ENCODE measurements around the gene SGO2. TPM values are rescaled to one million over a fixed set of nuclear protein-coding genes. Genes with fewer than 3 reads are reported as not detected.

SGO2 gene
- total RNA-seq, 1 experiment from 2014 or later = 20.1 TPM

GRCh38 chr2:200567932-200568331 lies 41.9 kb downstream of the SGO2 start:
- ChIA-PET CTCF (no interaction called here), POLR2A (no interaction called here)
- no peaks in the 10 kb centered on the region for H3K36me3 ChIP-seq (ENCODE audit: control insufficient read depth, insufficient read depth, low read length)
- TF ChIP-seq, protein P1, sequence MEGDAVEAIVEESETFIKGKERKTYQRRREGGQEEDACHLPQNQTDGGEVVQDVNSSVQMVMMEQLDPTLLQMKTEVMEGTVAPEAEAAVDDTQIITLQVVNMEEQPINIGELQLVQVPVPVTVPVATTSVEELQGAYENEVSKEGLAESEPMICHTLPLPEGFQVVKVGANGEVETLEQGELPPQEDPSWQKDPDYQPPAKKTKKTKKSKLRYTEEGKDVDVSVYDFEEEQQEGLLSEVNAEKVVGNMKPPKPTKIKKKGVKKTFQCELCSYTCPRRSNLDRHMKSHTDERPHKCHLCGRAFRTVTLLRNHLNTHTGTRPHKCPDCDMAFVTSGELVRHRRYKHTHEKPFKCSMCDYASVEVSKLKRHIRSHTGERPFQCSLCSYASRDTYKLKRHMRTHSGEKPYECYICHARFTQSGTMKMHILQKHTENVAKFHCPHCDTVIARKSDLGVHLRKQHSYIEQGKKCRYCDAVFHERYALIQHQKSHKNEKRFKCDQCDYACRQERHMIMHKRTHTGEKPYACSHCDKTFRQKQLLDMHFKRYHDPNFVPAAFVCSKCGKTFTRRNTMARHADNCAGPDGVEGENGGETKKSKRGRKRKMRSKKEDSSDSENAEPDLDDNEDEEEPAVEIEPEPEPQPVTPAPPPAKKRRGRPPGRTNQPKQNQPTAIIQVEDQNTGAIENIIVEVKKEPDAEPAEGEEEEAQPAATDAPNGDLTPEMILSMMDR (IDR thresholded peaks at IDR 0.05; ENCODE audit: insufficient read depth in 1 of 2, low read depth in 1 of 2, low read length in 1 of 2, severe bottlenecking in 1 of 2, unreplicated experiment in 1 of 2) = no peak
- no peaks in the 10 kb centered on the region for H3K27me3 Mint-ChIP-seq (ENCODE audit: insufficient read depth, unreplicated experiment)
- no peak overlapping the region for H3K4me3 ChIP-seq (ENCODE audit: low read depth, low read length)
- intact Hi-C loops (cut with micrococcal nuclease; ENCODE audit: unreplicated experiment) = no loop called here
- no peaks in the 10 kb centered on the region for H3K9me3 Mint-ChIP-seq (ENCODE audit: unreplicated experiment)
- BruUV-seq (replicated peaks) = no TSS peak
- no peaks in the 10 kb centered on the region for H3K9me3 ChIP-seq
- H3K27me3 ChIP-seq (replicated peaks; ENCODE audit: control insufficient read depth, insufficient read depth, low read length) = no peaks in the 10 kb centered on the region
- H3K36me3 Mint-ChIP-seq (ENCODE audit: insufficient read depth, unreplicated experiment) = peaks cover 7% of the 10 kb centered on the region
- no peak overlapping the region for H3K4me3 Mint-ChIP-seq (ENCODE audit: unreplicated experiment)
- H3K4me1 Mint-ChIP-seq (ENCODE audit: low read depth, unreplicated experiment) = no peaks in the 10 kb centered on the region
- no peak for DNase-seq
- no peaks in the 10 kb centered on the region for H3K4me1 ChIP-seq
- no peak overlapping the region for H3K27ac Mint-ChIP-seq (ENCODE audit: unreplicated experiment)

GRCh38 chr2:200575957-200576356 lies 50.0 kb downstream of the SGO2 start:
- H3K4me3 Mint-ChIP-seq (ENCODE audit: unreplicated experiment) = no peak overlapping the region
- intact Hi-C loops (cut with micrococcal nuclease; ENCODE audit: unreplicated experiment) = loop anchor here (5.0 to 10.0 kb wide), 2 partner anchors 94 to 239 kb away; partner anchors contain the start of gene BZW1
- POLR2A ChIA-PET = no interaction called here

DNA sequence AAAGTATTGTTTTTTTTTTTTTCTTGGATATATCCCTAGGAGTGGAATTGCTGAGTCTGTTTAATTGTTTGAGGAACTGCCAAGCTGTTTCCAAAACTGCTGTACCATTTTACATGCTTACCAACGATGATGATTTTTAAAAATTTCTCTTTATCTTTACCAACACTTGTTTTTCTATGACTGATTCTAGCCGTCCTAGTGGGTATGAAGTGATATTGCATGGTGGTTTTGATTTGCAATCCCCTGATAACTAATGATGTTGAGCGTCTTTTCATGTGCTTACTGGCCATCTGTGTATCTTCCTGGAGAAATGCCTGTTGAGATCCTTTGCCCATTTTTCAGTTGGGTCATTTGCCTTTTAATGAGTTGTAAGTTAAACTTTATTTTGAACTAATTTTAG lies 51.0 kb downstream of the SGO2 start:
- no TSS peak for BruUV-seq (replicated peaks)
- TF ChIP-seq, protein P1 (IDR thresholded peaks at IDR 0.05; ENCODE audit: insufficient read depth in 1 of 2, low read depth in 1 of 2, low read length in 1 of 2, severe bottlenecking in 1 of 2, unreplicated experiment in 1 of 2) = no peak
- H3K27ac Mint-ChIP-seq (ENCODE audit: unreplicated experiment) = no peak overlapping the region

More at GRCh38 chr2:200575957-200576356, 50.0 kb downstream of the SGO2 start:
- no peaks in the 10 kb centered on the region for H3K27me3 ChIP-seq (replicated peaks; ENCODE audit: control insufficient read depth, insufficient read depth, low read length)
- CTCF ChIA-PET = interaction anchor here (0.6 to 0.7 kb wide), 2 partner anchors 41 to 129 kb away, joined by 3 to 5 read pairs; no protein-coding TSS in a partner anchor
- no peaks in the 10 kb centered on the region for H3K36me3 ChIP-seq (ENCODE audit: control insufficient read depth, insufficient read depth, low read length)
- no peaks in the 10 kb centered on the region for H3K27me3 Mint-ChIP-seq (ENCODE audit: insufficient read depth, unreplicated experiment)
- H3K4me3 ChIP-seq (ENCODE audit: low read depth, low read length) = no peak overlapping the region
- no peaks in the 10 kb centered on the region for H3K9me3 Mint-ChIP-seq (ENCODE audit: unreplicated experiment)
- H3K4me1 Mint-ChIP-seq (ENCODE audit: low read depth, unreplicated experiment) = peaks cover 7% of the 10 kb centered on the region
- BruUV-seq (replicated peaks) = no TSS peak
- no peak overlapping the region for H3K27ac Mint-ChIP-seq (ENCODE audit: unreplicated experiment)
- DNase-seq = no peak
- no peaks in the 10 kb centered on the region for H3K4me1 ChIP-seq
- peaks cover 7% of the 10 kb centered on the region for H3K36me3 Mint-ChIP-seq (ENCODE audit: insufficient read depth, unreplicated experiment)
- TF ChIP-seq, protein P1 (IDR thresholded peaks at IDR 0.05; ENCODE audit: insufficient read depth in 1 of 2, low read depth in 1 of 2, low read length in 1 of 2, severe bottlenecking in 1 of 2, unreplicated experiment in 1 of 2) = peak in 1 of 2 experiments; percentile 41
- H3K9me3 ChIP-seq = no peaks in the 10 kb centered on the region

More for the DNA sequence above, 51.0 kb downstream of the SGO2 start:
- ChIA-PET CTCF (no interaction called here), POLR2A (no interaction called here)
- H3K4me3 ChIP-seq (ENCODE audit: low read depth, low read length) = no peak overlapping the region
- Mint-ChIP-seq H3K9me3 (ENCODE audit: unreplicated experiment) (no peaks in the 10 kb centered on the region), H3K36me3 (ENCODE audit: insufficient read depth, unreplicated experiment) (no peaks in the 10 kb centered on the region), H3K4me3 (ENCODE audit: unreplicated experiment) (no peak overlapping the region), H3K27me3 (ENCODE audit: insufficient read depth, unreplicated experiment) (no peaks in the 10 kb centered on the region), H3K4me1 (ENCODE audit: low read depth, unreplicated experiment) (peaks cover 7% of the 10 kb centered on the region)
- no peak for DNase-seq
- H3K9me3 ChIP-seq = no peaks in the 10 kb centered on the region
- peaks cover 2% of the 10 kb centered on the region; the same call in 1 of the 2 replicates for H3K4me1 ChIP-seq
- no peaks in the 10 kb centered on the region for H3K27me3 ChIP-seq (replicated peaks; ENCODE audit: control insufficient read depth, insufficient read depth, low read length)
- intact Hi-C loops (cut with micrococcal nuclease; ENCODE audit: unreplicated experiment) = loop anchor here (5.0 to 10.0 kb wide), 2 partner anchors 95 to 238 kb away; partner anchors contain the start of gene BZW1
- H3K36me3 ChIP-seq (ENCODE audit: control insufficient read depth, insufficient read depth, low read length) = no peaks in the 10 kb centered on the region
